T-cell (primary cell): ENCODE data around the gene KATNB1. TPM values are rescaled to one million over a fixed set of nuclear protein-coding genes. Genes with fewer than 3 reads are reported as not detected.

Source experiments
- ATAC-seq, 4 experiments: fragments of 200-7000 bp in 3 of 4; fragments of 150-1000 bp in 1 of 4; cut with Tn5 transposase; replicated peaks in 1 of 4; 1 replicate in 3 of 4; 2 replicates in 1 of 4; pipeline ENCODE4 v1.10.0; 2021; ENCODE audit warnings: moderate library complexity in 3 of 4, mild to moderate bottlenecking in 2 of 4, moderate number of reproducible peaks in 1 of 4
- CTCF ChIA-PET, 2 donors: fragments of 300-600 bp; sonication (Branson Sonifier 250); formaldehyde crosslinking; loops; one replicate each; lab custom pipeline; 2022; ENCODE audit warnings: antibody characterized with exemption in 2 of 2; lab: Charles Lee
- POLR2A ChIA-PET, 2 donors: fragments of 300-600 bp; sonication (Branson Sonifier 250); formaldehyde crosslinking; loops; one replicate each; lab custom pipeline; 2022; ENCODE audit warnings: antibody characterized with exemption in 2 of 2; lab: Charles Lee
- DNase-seq, 35 experiments: peaks; one replicate each; pipeline versions ENCODE4 v3.0.0 to v3.0.0-alpha.2; 2013 to 2023
- H3K27ac ChIP-seq: one replicate; pipeline ENCODE4 v1.5.1; 2013; ENCODE audit warnings: low read length
- H3K27me3 ChIP-seq, 2 experiments: replicated peaks in 1 of 2; 1 replicate in 1 of 2; 2 replicates in 1 of 2; pipeline versions ENCODE4 v1.6.1 to v1.7.0; 2013; ENCODE audit warnings: low read length in 1 of 2, mixed read lengths in 1 of 2; ENCODE audit not compliant: control insufficient read depth in 2 of 2, insufficient read depth in 2 of 2; ENCODE audit errors: extremely low read depth in 1 of 2
- H3K36me3 ChIP-seq, 2 donors: 1 replicate in 1 of 2; 2 replicates in 1 of 2; pipeline versions ENCODE4 v1.6.1 to v1.7.0; 2013; ENCODE audit warnings: low read length in 1 of 2; ENCODE audit not compliant: control insufficient read depth in 2 of 2, insufficient read depth in 1 of 2; ENCODE audit errors: extremely low read depth in 1 of 2
- H3K4me1 ChIP-seq, 2 experiments: 1 replicate in 1 of 2; 2 replicates in 1 of 2; pipeline versions ENCODE4 v1.6.1 to v1.7.0; 2013; ENCODE audit warnings: low read length in 2 of 2, mixed read lengths in 1 of 2; ENCODE audit not compliant: insufficient read depth in 2 of 2, control insufficient read depth in 1 of 2; ENCODE audit errors: extremely low read depth in 1 of 2
- H3K4me3 ChIP-seq, 2 donors: 1 replicate in 1 of 2; 2 replicates in 1 of 2; pipeline versions ENCODE4 v1.5.1 to v1.7.0; 2013; ENCODE audit warnings: mild to moderate bottlenecking in 2 of 2, low read length in 1 of 2, moderate library complexity in 1 of 2; ENCODE audit not compliant: control insufficient read depth in 1 of 2; ENCODE audit errors: extremely low read depth in 1 of 2
- H3K9me3 ChIP-seq: 2 replicates; pipeline ENCODE4 v1.7.0; 2013
- H3K27ac Mint-ChIP-seq, 2 donors: one replicate each; pipeline ENCODE4 v1.8.0; 2020 to 2021; ENCODE audit warnings: mild to moderate bottlenecking in 2 of 2, mixed read lengths in 2 of 2
- H3K27me3 Mint-ChIP-seq, 2 donors: one replicate each; pipeline ENCODE4 v1.8.0; 2021 to 2022; ENCODE audit warnings: mixed read lengths in 2 of 2
- H3K36me3 Mint-ChIP-seq: one replicate; pipeline ENCODE4 v1.8.0; 2021; ENCODE audit warnings: mixed read lengths
- H3K4me1 Mint-ChIP-seq, 3 donors: one replicate each; pipeline ENCODE4 v1.8.0; 2020 to 2022; ENCODE audit warnings: mixed read lengths in 3 of 3, mild to moderate bottlenecking in 1 of 3
- H3K4me3 Mint-ChIP-seq, 3 donors: one replicate each; pipeline ENCODE4 v1.8.0; 2020 to 2022; ENCODE audit warnings: mild to moderate bottlenecking in 3 of 3, mixed read lengths in 3 of 3, moderate library complexity in 3 of 3
- H3K9me3 Mint-ChIP-seq, 3 donors: one replicate each; pipeline ENCODE4 v1.8.0; 2020 to 2022; ENCODE audit warnings: mixed read lengths in 3 of 3
- WGBS: methylation state at CpG from one replicate; pipeline ENCODE4 v1.1.5; 2013; ENCODE audit warnings: missing lambda C conversion rate; ENCODE audit not compliant: insufficient coverage; 5-methylcytosine and 5-hydroxymethylcytosine counted together
- total RNA-seq, 35 experiments: library from RNA in 6 of 35; stranded (reverse) in 6 of 35; fragments of 120-200 nt in 1 of 35; gene quantifications; one replicate each; pipeline versions ENCODE4 v1.2.1 to v1.2.4 and lab custom pipeline; 2013 to 2026

Gene KATNB1
- total RNA-seq, 5 donors from 2014 or later (not counting 1 experiment from before 2014, with no cell fraction given), result 23.0 to 28.0 (median 25.5) TPM

GRCh38 chr16:57761301-57761700, 25.7 kb downstream of the KATNB1 start:
- Histone ChIP-seq H3K4me1 (peaks cover 0 to 26% of the 10 kb centered on the region in 2 experiments), H3K27ac (no peak overlapping the region), H3K9me3 (no peaks in the 10 kb centered on the region), H3K4me3 (no peak overlapping the region), H3K36me3 (peaks cover 0 to under 1% of the 10 kb centered on the region in 2 donors), H3K27me3 (peaks cover 0 to 2% of the 10 kb centered on the region in 2 experiments)
- Mint-ChIP-seq H3K27me3 (no peaks in the 10 kb centered on the region), H3K4me1 (peaks cover 0 to 2% (median 0%) of the 10 kb centered on the region in 3 donors), H3K27ac (no peak overlapping the region), H3K36me3 (peaks cover under 1% of the 10 kb centered on the region), H3K4me3 (no peak overlapping the region), H3K9me3 (no peaks in the 10 kb centered on the region)
- DNase-seq (no peak), ATAC-seq (no peak)
- 90% methylated on average over 9 of the region's 9 CpGs for WGBS
- ChIA-PET CTCF (no interaction called here), POLR2A (no interaction called here)

- H3K36me3 Mint-ChIP-seq, result no peaks in the 10 kb centered on the region
- Histone ChIP-seq H3K9me3 (no peaks in the 10 kb centered on the region), H3K4me3 (no peak overlapping the region), H3K4me1 (peaks cover 0 to 23% of the 10 kb centered on the region in 2 experiments), H3K36me3 (no peaks in the 10 kb centered on the region), H3K27ac (no peak overlapping the region), H3K27me3 (peaks cover 0 to 2% of the 10 kb centered on the region in 2 experiments)
- DNase-seq, result no peak
- no peak for ATAC-seq
- ChIA-PET CTCF (no interaction called here), POLR2A (no interaction called here)
- WGBS, result 93% methylated on average over 12 of the region's 12 CpGs
- H3K4me1 Mint-ChIP-seq, result peaks cover 0 to 2% (median 0%) of the 10 kb centered on the region in 3 donors
- H3K4me3 Mint-ChIP-seq, result no peak overlapping the region
- no peaks in the 10 kb centered on the region for H3K9me3 Mint-ChIP-seq
- no peaks in the 10 kb centered on the region for H3K27me3 Mint-ChIP-seq
- H3K27ac Mint-ChIP-seq, result no peak overlapping the region
These were observed 26.4 kb downstream of the KATNB1 start for GRCh38 chr16:57761957-57762356.

GRCh38 chr16:57762365-57763040, 26.9 kb downstream of the KATNB1 start:
- Mint-ChIP-seq H3K27ac (no peak overlapping the region), H3K36me3 (no peaks in the 10 kb centered on the region), H3K9me3 (no peaks in the 10 kb centered on the region), H3K27me3 (no peaks in the 10 kb centered on the region), H3K4me1 (peaks cover 0 to 2% (median 0%) of the 10 kb centered on the region in 3 donors), H3K4me3 (no peak overlapping the region)
- peaks cover 0 to 18% of the 10 kb centered on the region in 2 experiments for H3K4me1 ChIP-seq
- no peak overlapping the region for H3K4me3 ChIP-seq
- no peak for ATAC-seq
- no peaks in the 10 kb centered on the region for H3K36me3 ChIP-seq
- 83% methylated on average over 13 of the region's 15 CpGs for WGBS
- no peaks in the 10 kb centered on the region for H3K9me3 ChIP-seq
- ChIA-PET CTCF (no interaction called here), POLR2A (no interaction called here)
- DNase-seq, result no peak
- H3K27me3 ChIP-seq, result peaks cover 0 to 2% of the 10 kb centered on the region in 2 experiments
- no peak overlapping the region for H3K27ac ChIP-seq

- no peak overlapping the region for H3K27ac ChIP-seq
- H3K9me3 ChIP-seq, result no peaks in the 10 kb centered on the region
- DNase-seq, result no peak
- H3K27me3 ChIP-seq, result peaks cover 0 to 2% of the 10 kb centered on the region in 2 experiments
- H3K27me3 Mint-ChIP-seq, result no peaks in the 10 kb centered on the region
- H3K9me3 Mint-ChIP-seq, result no peaks in the 10 kb centered on the region
- H3K4me1 ChIP-seq, result peaks cover 0 to 8% of the 10 kb centered on the region in 2 experiments
- no peak overlapping the region for H3K27ac Mint-ChIP-seq
- no peaks in the 10 kb centered on the region for H3K36me3 ChIP-seq
- no peak for ATAC-seq
- H3K4me1 Mint-ChIP-seq, result peaks cover 0 to 2% (median 0%) of the 10 kb centered on the region in 3 donors
- no peaks in the 10 kb centered on the region for H3K36me3 Mint-ChIP-seq
- 87% methylated on average over 12 of the region's 14 CpGs for WGBS
- CTCF ChIA-PET, result no interaction called here
- H3K4me3 ChIP-seq, result no peak overlapping the region
- H3K4me3 Mint-ChIP-seq, result no peak overlapping the region
- POLR2A ChIA-PET, result no interaction called here
These were observed 27.9 kb downstream of the KATNB1 start for GRCh38 chr16:57763285-57764005.

- DNase-seq (no peak), ATAC-seq (no peak)
- no peak overlapping the region for H3K4me3 Mint-ChIP-seq
- no peaks in the 10 kb centered on the region for H3K27me3 Mint-ChIP-seq
- CTCF ChIA-PET, result no interaction called here
- Histone ChIP-seq H3K27me3 (peaks cover 0 to 2% of the 10 kb centered on the region in 2 experiments), H3K27ac (no peak overlapping the region), H3K9me3 (no peaks in the 10 kb centered on the region), H3K36me3 (no peaks in the 10 kb centered on the region), H3K4me1 (peaks cover 0 to 3% of the 10 kb centered on the region in 2 experiments), H3K4me3 (no peak overlapping the region)
- H3K9me3 Mint-ChIP-seq, result no peaks in the 10 kb centered on the region
- POLR2A ChIA-PET, result no interaction called here
- H3K27ac Mint-ChIP-seq, result no peak overlapping the region
- 90% methylated on average over 2 of the region's 9 CpGs for WGBS
- no peaks in the 10 kb centered on the region for H3K36me3 Mint-ChIP-seq
- H3K4me1 Mint-ChIP-seq, result peaks cover 0 to 2% (median 0%) of the 10 kb centered on the region in 3 donors
These were observed 28.4 kb downstream of the KATNB1 start for GRCh38 chr16:57764006-57764340.

GRCh38 chr16:57764341-57765159, 29.0 kb downstream of the KATNB1 start:
- Histone ChIP-seq H3K27me3 (peaks cover 0 to 2% of the 10 kb centered on the region in 2 experiments), H3K36me3 (no peaks in the 10 kb centered on the region), H3K4me3 (no peak overlapping the region), H3K4me1 (no peaks in the 10 kb centered on the region), H3K27ac (no peak overlapping the region), H3K9me3 (no peaks in the 10 kb centered on the region)
- H3K4me1 Mint-ChIP-seq, result peaks cover 0 to 2% (median 0%) of the 10 kb centered on the region in 3 donors
- peak in 2 of 4 experiments; percentile 46 to 74 for ATAC-seq
- no peaks in the 10 kb centered on the region for H3K27me3 Mint-ChIP-seq
- no peaks in the 10 kb centered on the region for H3K9me3 Mint-ChIP-seq
- peak in 16 of 35 experiments; percentile 5 to 46 (median 16) for DNase-seq
- H3K4me3 Mint-ChIP-seq, result no peak overlapping the region
- H3K27ac Mint-ChIP-seq, result no peak overlapping the region
- ChIA-PET CTCF (no interaction called here), POLR2A (interaction anchor here in 1 of 2 donors (0.6 kb wide), 1 partner anchor 36 kb away, joined by 8 read pairs; no protein-coding TSS in a partner anchor)
- 84% methylated on average over 5 of the region's 6 CpGs for WGBS
- H3K36me3 Mint-ChIP-seq, result no peaks in the 10 kb centered on the region
